Globus pallidus (tissue), 1 donor: ENCODE data around the gene PTPRN2.

Experiments
- DNase-seq: peaks from one replicate; pipeline ENCODE4 v3.0.0-alpha.2; 2015; ENCODE audit warnings: low spot score

Gene PTPRN2

GRCh38 chr7:158401295-158401694 is 186.3 kb downstream of the PTPRN2 start:
- no peak for DNase-seq

DNA sequence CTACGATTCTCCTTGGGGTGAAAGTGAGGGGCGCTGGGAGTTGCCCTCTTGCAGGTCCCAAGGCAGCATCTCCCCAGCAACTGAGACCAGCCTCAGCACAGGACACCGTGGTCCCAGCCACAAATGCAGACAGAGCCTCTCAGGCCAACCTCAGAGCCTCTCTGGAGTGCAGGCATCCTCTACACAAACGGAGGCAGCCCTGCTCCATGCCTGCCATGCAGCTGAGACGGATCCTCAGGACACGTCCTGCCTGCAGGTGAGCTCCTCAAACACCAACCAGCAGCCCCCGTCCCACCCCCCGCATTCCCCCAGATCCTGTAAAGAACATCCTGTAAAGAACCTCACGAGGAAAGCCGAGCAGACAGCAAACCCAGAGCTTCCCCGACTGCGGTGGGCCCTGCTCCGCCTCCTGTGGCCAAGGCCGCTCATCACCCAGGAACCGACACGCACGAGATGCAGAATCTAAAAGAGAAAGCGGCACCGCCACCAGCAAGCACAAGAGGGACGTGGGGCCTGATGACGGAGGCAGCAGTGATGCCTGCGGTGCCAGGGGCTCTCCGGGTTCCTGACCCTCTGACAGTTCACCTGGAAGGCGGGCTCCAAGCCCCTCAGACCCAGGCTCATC is 186.9 kb downstream of the PTPRN2 start:
- no peak for DNase-seq

DNA sequence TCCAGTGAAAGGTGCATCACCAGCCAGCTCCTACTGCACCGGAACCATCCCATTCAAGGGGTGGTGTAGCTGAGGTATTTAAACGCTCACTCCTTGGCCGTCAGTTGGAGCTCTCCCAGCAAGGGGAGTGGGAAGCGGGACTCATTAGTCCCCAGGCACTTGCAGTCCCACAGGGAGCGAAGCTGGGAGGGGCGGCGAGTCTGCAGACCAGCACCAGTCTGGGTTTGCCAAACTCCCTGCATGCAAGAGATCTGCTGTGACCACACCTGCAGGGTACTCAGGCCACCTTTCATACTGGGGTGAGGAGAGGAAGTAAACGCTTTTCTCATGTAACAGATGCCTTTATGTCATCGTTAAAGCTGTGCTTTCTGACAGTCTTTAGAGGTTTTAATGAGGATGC is 187.9 kb downstream of the PTPRN2 start:
- no peak for DNase-seq

DNA sequence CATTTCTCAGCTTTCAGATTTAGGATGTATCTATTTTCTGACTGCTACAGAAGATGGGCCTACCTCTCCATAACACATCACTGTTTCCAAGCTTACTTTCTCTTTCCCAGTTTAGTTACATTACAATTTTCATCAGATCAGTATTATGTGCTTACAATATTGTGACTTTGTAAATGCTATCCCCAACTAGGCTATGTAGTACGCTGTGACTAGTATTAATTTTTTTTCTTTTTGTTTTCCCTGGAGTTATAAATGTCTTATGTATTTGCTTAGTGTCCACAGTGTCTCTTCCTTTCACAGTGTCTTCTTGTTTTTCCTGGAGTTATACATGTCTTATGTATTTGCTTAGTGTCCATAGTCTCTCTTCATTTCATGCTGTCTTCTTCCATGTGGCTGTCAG is 188.9 kb downstream of the PTPRN2 start:
- DNase-seq: no peak

- DNase-seq: no peak
These were observed 189.7 kb downstream of the PTPRN2 start for GRCh38 chr7:158397885-158398284.

GRCh38 chr7:158396982-158397862 is 190.4 kb downstream of the PTPRN2 start:
- DNase-seq: no peak

- no peak for DNase-seq
These were observed 191.2 kb downstream of the PTPRN2 start for GRCh38 chr7:158396301-158396905.

GRCh38 chr7:158395780-158396278 is 191.8 kb downstream of the PTPRN2 start:
- no peak for DNase-seq

GRCh38 chr7:158395349-158395748 is 192.3 kb downstream of the PTPRN2 start:
- DNase-seq: no peak

DNA sequence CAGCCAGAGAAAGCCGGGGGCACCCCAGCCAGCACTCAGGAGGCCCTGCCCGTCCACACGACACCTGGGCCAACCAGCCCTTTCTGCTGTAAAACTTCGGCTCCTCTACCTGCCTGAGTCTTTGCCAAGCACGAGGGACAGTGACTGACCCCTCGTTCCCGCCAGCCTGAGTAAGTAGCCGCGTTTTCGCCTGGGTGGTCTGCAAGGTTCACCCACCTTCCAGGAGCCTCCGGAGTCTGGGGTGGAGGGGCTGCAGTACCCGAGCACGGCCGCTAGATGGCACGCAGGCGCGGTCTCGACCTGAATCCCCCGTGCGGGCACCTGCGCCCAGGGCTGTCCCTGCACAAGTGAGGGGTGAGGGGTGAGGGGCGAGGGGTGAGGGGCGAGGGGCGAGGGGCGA is 192.7 kb downstream of the PTPRN2 start:
- no peak for DNase-seq

- no peak for DNase-seq
These were observed 193.5 kb downstream of the PTPRN2 start for GRCh38 chr7:158393926-158394625.

- no peak for DNase-seq
These were observed 195.4 kb downstream of the PTPRN2 start for GRCh38 chr7:158392251-158392650.

GRCh38 chr7:158391541-158391940 is 196.1 kb downstream of the PTPRN2 start:
- no peak for DNase-seq

- DNase-seq: no peak
These were observed 196.5 kb downstream of the PTPRN2 start for GRCh38 chr7:158391141-158391540.

GRCh38 chr7:158390460-158390859 is 197.2 kb downstream of the PTPRN2 start:
- DNase-seq: no peak

- DNase-seq: no peak
These were observed 197.9 kb downstream of the PTPRN2 start for GRCh38 chr7:158389514-158390425.

GRCh38 chr7:158388928-158389327 is 198.7 kb downstream of the PTPRN2 start:
- DNase-seq: no peak

GRCh38 chr7:158388072-158388471 is 199.6 kb downstream of the PTPRN2 start:
- no peak for DNase-seq

DNA sequence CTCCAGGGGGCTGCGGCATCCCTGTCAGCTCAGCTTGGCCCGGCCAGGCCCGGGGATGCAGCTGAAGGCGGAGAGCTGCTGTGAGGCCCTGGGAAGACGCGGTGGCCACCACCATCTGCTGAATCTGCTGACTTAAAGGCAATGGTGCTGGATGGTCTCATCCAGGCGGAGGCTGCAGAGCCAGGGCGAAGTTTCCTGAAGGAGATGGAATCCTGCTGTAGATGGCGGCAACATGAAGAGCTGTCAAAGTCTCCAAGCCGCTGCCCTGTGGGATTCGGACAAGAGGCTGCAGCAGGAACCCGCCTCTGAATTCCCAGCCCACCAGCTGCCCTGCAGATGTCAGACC is 200.1 kb downstream of the PTPRN2 start:
- no peak for DNase-seq

- no peak for DNase-seq
These were observed 200.6 kb downstream of the PTPRN2 start for GRCh38 chr7:158386866-158387545.

DNA sequence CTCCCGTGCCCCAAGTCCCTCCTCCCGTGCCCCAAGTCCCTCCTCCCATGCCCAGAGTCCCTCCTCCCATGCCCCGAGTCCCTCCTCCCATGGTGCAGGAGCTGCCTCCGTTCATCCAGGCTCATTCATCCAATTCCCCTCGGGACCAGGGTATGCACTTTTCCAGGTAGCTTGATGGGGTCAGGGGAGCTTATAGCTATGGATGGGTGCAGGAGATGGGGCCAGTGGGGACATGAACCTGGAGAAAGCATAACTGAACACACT is 201.3 kb downstream of the PTPRN2 start:
- DNase-seq: no peak
